GM18508 (cell line): ENCODE results near the gene ZNF653.
"Not testable (repeated sequence)": the region's sequence is repeated elsewhere in the genome, so short reads cannot be mapped to it uniquely, and the experiment has no call there.

ENCODE experiments used
- ATAC-seq: cut with Tn5 transposase; IDR thresholded peaks from one replicate; pipeline ENCODE4 v1.9.1; 2021; ENCODE audit warnings: moderate number of reproducible peaks; ENCODE audit not compliant: insufficient read depth, unreplicated experiment

Gene ZNF653

DNA sequence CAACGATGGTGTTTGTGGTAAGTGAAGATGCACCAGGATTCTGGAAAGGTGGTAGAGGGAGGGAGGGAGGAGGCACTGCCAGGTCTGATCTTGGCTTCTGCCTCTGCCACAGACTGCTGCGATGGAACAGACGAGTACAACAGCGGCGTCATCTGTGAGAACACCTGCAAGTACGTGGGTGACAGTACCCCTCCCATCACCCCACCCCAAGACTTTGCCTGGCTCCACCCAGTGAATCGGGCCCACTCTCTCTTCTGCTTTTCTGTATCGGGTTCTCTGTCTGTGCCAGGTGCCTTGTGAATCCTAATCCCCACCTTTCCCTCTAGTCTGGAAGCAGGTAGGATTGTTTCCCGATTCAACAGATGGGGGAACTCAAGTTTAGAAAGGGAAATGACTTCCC, 67.7 kb downstream of the ZNF653 start:
- no peak for ATAC-seq

DNA sequence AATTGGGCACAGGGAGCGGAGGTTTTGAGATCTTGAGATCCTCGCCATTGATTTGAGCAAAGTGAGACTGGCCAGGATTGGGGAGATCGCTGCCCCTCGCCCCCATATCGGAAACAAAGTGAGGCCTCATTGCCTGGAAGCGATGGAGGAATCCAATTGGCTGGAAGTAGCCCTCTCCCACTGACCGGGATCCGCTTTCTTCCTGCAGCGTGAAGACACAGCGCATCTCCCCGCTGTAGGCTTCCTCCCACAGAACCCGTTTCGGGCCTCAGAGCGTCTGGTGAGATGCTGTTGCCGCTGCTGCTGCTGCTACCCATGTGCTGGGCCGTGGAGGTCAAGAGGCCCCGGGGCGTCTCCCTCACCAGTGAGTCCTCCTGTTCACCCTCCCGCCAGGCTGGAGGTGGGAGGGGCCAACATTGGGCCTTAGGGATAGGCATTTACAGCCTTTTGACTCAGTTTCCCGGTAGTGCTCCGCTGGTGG, 69.8 kb downstream of the ZNF653 start:
- no peak for ATAC-seq

DNA sequence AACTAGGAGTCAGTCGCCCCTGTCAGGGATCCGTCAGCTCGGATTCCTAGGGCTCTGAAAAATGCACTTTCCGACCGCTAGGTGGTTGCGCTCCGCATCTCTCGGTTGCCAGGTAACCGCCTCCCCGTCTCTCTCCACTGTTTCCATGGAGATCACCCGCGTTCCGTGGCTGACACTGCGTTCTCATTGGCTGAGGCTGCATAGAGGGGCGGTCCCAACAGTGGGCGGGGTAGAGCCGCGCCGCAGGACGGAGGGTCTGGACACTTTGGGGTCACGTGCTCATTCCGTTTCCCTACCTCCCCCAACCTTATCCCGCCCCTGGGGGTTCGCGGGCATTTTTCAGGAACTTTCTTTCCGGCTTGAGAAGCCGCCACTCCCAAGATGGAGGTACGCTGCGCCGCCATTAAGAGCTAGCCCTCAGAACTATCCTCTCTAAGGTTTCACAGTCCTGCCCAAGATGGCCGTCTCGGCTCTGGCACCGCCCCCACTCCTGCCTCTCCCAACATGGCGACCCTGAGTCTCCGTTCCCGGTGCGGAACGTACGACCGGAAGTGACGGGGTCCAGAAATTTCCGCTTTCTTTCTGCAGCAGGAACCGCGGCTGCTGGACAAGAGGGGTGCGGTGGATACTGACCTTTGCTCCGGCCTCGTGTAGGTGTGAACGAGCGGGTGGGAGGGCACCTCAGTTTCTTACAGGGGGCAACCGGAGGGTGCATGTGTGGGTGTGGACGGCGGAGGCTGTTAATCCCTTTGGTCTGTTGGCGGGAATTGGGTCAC, 70.4 kb downstream of the ZNF653 start, which contains the start of the genes ODAD3 and PRKCSH:
Gene ODAD3, minus strand, starts transcription at position 65 of the 776 bp plus-strand sequence. CDS start 105 bp downstream, outside the sequence.
Gene PRKCSH, plus strand, starts transcription at position 579 of the 776 bp plus-strand sequence. CDS start 483 bp downstream, outside the sequence.
- peak; percentile 75 for ATAC-seq

DNA sequence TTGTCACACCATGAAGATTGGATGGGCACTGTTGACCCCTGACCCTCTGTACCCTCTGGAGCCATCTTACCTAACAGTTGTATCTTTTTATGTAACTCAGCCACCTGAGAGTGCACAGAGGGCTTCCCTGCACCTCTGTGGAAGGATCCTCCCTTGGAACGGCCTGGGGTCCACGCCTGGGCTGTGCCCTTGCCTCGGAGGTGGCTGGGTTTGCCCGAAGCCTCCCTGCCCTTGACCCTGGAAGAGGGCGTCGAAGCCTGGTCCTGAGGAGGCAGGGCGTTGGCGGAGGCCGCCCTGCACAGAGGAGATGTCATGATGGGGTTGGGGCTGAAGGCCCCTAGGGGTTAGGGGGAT, 71.0 kb downstream of the ZNF653 start:
- no peak for ATAC-seq

DNA sequence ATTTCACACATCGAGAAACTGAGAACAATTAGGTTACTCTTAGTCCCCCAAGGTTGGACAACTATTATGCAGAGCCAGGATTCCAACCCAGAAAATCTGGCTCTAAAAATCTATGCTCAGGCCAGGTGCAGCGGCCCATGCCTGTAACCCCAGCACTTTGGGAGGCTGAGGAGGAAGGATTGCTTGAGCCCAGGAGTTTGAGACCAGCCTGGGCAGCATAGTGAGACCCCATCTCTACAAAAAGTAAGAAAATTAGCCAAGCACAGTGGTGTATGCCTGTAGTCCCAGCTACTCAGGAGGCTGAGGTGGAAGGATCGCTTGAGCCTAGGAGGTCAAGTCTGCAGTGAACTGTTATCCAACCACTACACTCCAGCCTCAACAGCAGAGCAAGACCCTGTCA, 72.1 kb downstream of the ZNF653 start:
- ATAC-seq, result not testable (repeated sequence)
